Measurements from ENCODE around the gene TSPEAR.

TSPEAR gene

DNA sequence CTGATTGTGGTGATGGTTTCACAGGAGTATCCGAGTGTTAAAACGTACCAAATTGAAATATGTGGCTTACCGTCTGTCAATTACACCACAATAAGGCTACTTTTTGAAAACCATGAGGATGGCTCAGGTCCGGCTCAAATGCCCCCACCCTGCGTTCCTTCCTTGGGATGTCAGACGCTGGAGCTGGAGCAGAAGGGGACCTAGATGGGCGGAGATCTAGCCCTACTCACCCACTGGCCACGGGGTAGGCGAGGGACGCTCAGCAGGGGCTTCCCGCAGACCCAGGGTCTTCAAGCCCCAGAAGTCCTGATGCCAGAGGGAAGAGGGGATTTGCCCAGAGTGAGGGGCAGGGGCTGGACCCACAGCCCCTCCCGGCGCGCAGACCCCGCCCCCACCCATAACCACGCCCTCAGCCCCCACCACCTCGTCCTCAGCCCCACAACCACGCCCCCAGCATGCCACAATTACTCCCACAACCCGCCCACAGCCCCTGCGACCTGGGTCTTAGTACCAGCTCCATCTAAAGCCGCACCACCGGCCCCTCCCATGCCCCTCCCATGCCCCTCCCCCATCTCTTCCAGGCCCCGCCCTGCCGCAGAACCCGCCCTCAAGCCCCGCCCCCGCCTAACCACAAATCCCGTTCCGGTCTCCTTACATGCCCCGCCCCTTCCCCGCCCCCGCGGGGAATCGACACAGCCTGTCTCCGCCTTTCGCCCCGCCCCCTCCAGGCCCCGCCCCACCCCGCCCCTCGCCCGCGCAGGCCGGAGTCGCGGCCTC lies 256.4 kb downstream of the TSPEAR start, which contains the start of gene LRRC3:
TSS of gene LRRC3 (plus strand) at position 764 of the 777 bp plus-strand sequence. CDS start 1,135 bp downstream, outside the sequence.
- Histone ChIP-seq H3K4me3 (ENCODE audit: insufficient read depth, low read length, poor library complexity, severe bottlenecking) (no peak within 1 kb of the TSS), H3K9ac (ENCODE audit: low read length) (no peak within 1 kb of the TSS)
- TF ChIP-seq, protein P1, sequence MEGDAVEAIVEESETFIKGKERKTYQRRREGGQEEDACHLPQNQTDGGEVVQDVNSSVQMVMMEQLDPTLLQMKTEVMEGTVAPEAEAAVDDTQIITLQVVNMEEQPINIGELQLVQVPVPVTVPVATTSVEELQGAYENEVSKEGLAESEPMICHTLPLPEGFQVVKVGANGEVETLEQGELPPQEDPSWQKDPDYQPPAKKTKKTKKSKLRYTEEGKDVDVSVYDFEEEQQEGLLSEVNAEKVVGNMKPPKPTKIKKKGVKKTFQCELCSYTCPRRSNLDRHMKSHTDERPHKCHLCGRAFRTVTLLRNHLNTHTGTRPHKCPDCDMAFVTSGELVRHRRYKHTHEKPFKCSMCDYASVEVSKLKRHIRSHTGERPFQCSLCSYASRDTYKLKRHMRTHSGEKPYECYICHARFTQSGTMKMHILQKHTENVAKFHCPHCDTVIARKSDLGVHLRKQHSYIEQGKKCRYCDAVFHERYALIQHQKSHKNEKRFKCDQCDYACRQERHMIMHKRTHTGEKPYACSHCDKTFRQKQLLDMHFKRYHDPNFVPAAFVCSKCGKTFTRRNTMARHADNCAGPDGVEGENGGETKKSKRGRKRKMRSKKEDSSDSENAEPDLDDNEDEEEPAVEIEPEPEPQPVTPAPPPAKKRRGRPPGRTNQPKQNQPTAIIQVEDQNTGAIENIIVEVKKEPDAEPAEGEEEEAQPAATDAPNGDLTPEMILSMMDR (IDR thresholded peaks at IDR 0.05; ENCODE audit: insufficient read depth, low read length, poor library complexity, severe bottlenecking) = no peak
- no peak for TF ChIP-seq EZH2phosphoT487 (conservative IDR thresholded peaks at IDR 0.05; ENCODE audit: low read length)

DNA sequence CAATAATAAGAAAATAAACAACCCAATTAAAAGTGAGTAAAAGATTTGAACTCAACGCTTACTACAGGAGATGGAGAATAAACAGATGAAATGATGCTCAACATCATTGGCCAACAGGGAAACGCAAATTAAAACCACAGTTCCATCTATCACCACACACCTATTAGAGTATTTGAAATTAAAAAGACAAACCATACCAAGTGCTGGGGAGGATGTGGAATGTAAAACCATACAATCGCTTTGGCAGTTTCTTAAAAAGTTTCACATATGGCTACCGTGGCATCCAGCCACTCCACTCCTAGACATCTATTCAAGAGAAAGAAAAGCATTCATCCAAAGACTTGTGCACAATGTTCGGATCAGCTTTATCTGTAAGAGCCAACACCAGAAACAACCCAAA lies 257.3 kb downstream of the TSPEAR start:
- TF ChIP-seq EZH2phosphoT487 (conservative IDR thresholded peaks at IDR 0.05; ENCODE audit: low read length) = no peak
- TF ChIP-seq, protein P1 (IDR thresholded peaks at IDR 0.05; ENCODE audit: insufficient read depth, low read length, poor library complexity, severe bottlenecking) = no peak
- Histone ChIP-seq H2AFZ (ENCODE audit: low read depth, low read length, severe bottlenecking) (no peak overlapping the region), H3K4me3 (ENCODE audit: insufficient read depth, low read length, poor library complexity, severe bottlenecking) (no peak overlapping the region), H3K27ac (ENCODE audit: low read depth, low read length) (no peak overlapping the region), H3K9me3 (ENCODE audit: insufficient read depth, low read length) (no peaks in the 10 kb centered on the region), H3K9ac (ENCODE audit: low read length) (no peak overlapping the region), H4K20me1 (ENCODE audit: low read depth, low read length) (no peaks in the 10 kb centered on the region), H3K27me3 (ENCODE audit: low read length) (no peaks in the 10 kb centered on the region), H3K36me3 (ENCODE audit: low read length) (no peaks in the 10 kb centered on the region), H3F3A (ENCODE audit: insufficient read depth) (no peaks in the 10 kb centered on the region), H3K79me2 (ENCODE audit: insufficient read depth, low read length) (no peaks in the 10 kb centered on the region), H3K9me2 (replicated peaks; ENCODE audit: insufficient read depth, low read length) (no peaks in the 10 kb centered on the region), H3K4me2 (ENCODE audit: low read depth, low read length, poor library complexity, severe bottlenecking) (no peak overlapping the region)

More for the DNA sequence above, 256.4 kb downstream of the TSPEAR start, which contains the start of gene LRRC3:
- H3K4me2 ChIP-seq (ENCODE audit: low read depth, low read length, poor library complexity, severe bottlenecking) = no peak within 1 kb of the TSS
- no peaks in the 10 kb centered on the region for H3F3A ChIP-seq (ENCODE audit: insufficient read depth)
- no peaks in the 10 kb centered on the region for H4K20me1 ChIP-seq (ENCODE audit: low read depth, low read length)
- no peaks in the 10 kb centered on the region for H3K9me3 ChIP-seq (ENCODE audit: insufficient read depth, low read length)
- no peaks in the 10 kb centered on the region for H3K36me3 ChIP-seq (ENCODE audit: low read length)
- no peaks in the 10 kb centered on the region for H3K79me2 ChIP-seq (ENCODE audit: insufficient read depth, low read length)
- H3K27ac ChIP-seq (ENCODE audit: low read depth, low read length) = no peak within 1 kb of the TSS
- no peaks in the 10 kb centered on the region for H3K9me2 ChIP-seq (replicated peaks; ENCODE audit: insufficient read depth, low read length)
- no peak within 1 kb of the TSS for H2AFZ ChIP-seq (ENCODE audit: low read depth, low read length, severe bottlenecking)
- H3K27me3 ChIP-seq (ENCODE audit: low read length) = no peaks in the 10 kb centered on the region

DNA sequence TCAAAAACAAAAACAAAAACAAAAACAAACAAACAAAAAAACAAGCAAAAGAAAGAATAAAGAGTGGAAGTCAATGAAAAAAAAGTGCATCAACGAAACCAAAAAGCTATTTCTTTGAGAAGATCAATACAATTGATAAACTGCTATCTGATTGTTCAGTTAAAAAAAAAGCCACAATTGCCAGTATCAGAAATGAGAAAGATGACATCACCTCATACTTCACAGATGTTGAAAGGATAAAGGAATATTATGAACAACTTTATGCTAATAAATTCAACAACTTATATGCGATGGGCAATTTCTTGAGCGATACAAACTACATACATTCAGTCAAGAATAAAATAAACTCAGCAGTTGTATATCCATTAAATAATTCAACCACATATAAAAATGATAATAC lies 258.3 kb downstream of the TSPEAR start:
- Histone ChIP-seq H3F3A (ENCODE audit: insufficient read depth) (no peaks in the 10 kb centered on the region), H4K20me1 (ENCODE audit: low read depth, low read length) (no peaks in the 10 kb centered on the region), H3K79me2 (ENCODE audit: insufficient read depth, low read length) (no peaks in the 10 kb centered on the region), H2AFZ (ENCODE audit: low read depth, low read length, severe bottlenecking) (no peak overlapping the region), H3K27ac (ENCODE audit: low read depth, low read length) (no peak overlapping the region), H3K9me2 (replicated peaks; ENCODE audit: insufficient read depth, low read length) (no peaks in the 10 kb centered on the region), H3K4me2 (ENCODE audit: low read depth, low read length, poor library complexity, severe bottlenecking) (no peak overlapping the region), H3K9ac (ENCODE audit: low read length) (no peak overlapping the region), H3K4me3 (ENCODE audit: insufficient read depth, low read length, poor library complexity, severe bottlenecking) (no peak overlapping the region), H3K9me3 (ENCODE audit: insufficient read depth, low read length) (no peaks in the 10 kb centered on the region), H3K27me3 (ENCODE audit: low read length) (no peaks in the 10 kb centered on the region), H3K36me3 (ENCODE audit: low read length) (no peaks in the 10 kb centered on the region)
- no peak for TF ChIP-seq EZH2phosphoT487 (conservative IDR thresholded peaks at IDR 0.05; ENCODE audit: low read length)
- TF ChIP-seq, protein P1 (IDR thresholded peaks at IDR 0.05; ENCODE audit: insufficient read depth, low read length, poor library complexity, severe bottlenecking) = no peak

Measured in SU-DHL-6 (cell line).